Measurements from ENCODE around the gene AMOTL1. TPM values are rescaled to one million over a fixed set of nuclear protein-coding genes. Genes with fewer than 3 reads are reported as not detected.

Gene AMOTL1
- total RNA-seq, 2 donors from 2014 or later, result 56.7 to 59.5 TPM

DNA sequence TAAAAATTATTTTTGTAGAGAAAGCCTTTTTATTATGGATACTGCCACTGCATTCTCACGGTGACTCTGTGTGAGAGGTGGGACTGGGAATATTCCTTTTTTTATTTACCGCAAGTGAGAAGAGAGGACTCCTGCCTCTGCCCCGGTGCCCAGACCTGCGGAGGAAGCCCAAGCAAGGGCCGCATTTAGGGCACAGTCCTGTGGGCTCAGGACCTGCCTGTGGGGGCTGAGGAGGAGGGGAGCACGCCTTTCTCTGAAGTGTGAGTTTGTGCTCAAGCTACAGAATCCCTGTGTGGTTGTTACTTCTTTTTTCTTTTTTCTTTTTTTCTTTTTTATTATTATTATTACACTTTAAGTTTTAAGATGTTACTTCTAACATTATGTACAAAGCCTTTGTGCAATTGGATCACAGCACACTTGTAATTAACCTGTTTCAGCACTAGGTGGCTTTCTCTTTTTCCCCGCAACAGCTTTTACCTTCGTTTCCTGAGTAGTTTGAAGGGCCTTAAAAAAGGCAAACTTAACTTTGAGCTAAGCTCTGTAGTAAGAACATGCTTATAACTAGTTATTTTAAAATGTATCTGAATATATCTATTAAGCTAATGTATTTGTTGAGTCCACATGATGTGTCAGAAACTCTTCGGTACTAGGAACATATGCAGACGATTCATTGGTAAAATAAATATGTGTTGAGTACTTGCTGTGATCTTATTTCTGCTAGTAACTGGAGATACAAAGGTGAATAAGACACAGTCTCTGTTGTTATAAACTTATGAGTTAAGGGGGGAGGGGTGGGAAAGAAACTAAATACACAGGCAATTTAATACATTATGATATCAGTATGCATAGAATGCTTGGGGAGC is 18.3 kb downstream of the AMOTL1 start:
- no peak overlapping the region for H3K27ac ChIP-seq
- peaks cover 0 to 93% of the 10 kb centered on the region in 2 donors for H3K4me1 ChIP-seq
- DNase-seq (ENCODE audit: low spot score), result no peak
- H3K27me3 ChIP-seq, result no peaks in the 10 kb centered on the region
- H3K9me3 ChIP-seq, result no peaks in the 10 kb centered on the region
- H3K36me3 ChIP-seq, result no peaks in the 10 kb centered on the region
- no peak overlapping the region for H3K4me3 ChIP-seq
- TF ChIP-seq, protein P1, sequence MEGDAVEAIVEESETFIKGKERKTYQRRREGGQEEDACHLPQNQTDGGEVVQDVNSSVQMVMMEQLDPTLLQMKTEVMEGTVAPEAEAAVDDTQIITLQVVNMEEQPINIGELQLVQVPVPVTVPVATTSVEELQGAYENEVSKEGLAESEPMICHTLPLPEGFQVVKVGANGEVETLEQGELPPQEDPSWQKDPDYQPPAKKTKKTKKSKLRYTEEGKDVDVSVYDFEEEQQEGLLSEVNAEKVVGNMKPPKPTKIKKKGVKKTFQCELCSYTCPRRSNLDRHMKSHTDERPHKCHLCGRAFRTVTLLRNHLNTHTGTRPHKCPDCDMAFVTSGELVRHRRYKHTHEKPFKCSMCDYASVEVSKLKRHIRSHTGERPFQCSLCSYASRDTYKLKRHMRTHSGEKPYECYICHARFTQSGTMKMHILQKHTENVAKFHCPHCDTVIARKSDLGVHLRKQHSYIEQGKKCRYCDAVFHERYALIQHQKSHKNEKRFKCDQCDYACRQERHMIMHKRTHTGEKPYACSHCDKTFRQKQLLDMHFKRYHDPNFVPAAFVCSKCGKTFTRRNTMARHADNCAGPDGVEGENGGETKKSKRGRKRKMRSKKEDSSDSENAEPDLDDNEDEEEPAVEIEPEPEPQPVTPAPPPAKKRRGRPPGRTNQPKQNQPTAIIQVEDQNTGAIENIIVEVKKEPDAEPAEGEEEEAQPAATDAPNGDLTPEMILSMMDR (IDR thresholded peaks at IDR 0.05), result peak; percentile 67 to 71

DNA sequence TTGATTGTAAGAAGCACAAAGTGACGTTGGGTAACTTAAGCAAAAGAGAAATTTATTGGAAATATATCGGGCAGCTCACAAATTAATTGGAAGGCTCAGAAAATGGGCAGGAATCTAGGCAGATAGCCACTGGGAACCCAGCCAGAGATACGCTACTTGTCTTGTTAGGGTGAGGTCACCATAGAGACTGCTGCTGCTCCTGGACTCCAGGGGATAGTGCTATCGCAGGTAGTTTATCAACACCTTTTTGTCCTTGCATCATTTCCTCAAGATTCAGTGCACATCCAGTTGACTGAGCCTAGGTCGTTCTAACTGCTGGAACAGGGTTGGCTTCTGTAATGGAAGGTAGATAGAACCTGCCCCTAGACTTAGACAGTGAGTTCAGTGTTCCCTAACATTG is 19.6 kb downstream of the AMOTL1 start:
- no peaks in the 10 kb centered on the region for H3K9me3 ChIP-seq
- no peaks in the 10 kb centered on the region for H3K27me3 ChIP-seq
- no peak overlapping the region for H3K4me3 ChIP-seq
- no peaks in the 10 kb centered on the region for H3K36me3 ChIP-seq
- TF ChIP-seq, protein P1 (IDR thresholded peaks at IDR 0.05), result no peak
- H3K4me1 ChIP-seq, result peaks cover 0 to 90% of the 10 kb centered on the region in 2 donors
- H3K27ac ChIP-seq, result no peak overlapping the region
- no peak for DNase-seq (ENCODE audit: low spot score)

DNA sequence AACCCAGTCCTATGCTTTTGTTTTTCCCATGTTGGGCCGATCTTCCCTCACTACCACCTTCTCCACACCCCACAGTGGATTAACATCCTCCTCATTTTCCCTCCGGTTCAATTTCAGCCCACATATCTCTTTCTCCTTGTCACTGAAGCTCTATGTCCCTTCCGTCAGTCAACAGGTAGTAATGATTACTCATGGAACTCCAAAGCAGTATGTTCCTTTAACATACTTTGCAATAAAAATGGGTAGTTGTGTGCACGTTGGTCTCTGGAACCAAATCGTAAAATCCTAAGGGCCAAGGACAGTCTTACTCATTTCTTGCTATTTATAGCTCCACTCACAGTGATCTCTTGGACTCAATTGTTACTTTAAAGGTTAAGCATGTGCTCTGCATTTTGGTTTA is 20.2 kb downstream of the AMOTL1 start:
- Histone ChIP-seq H3K27ac (peak overlapping the region in 1 of 2 donors; percentile 65), H3K4me1 (peaks cover 0 to 90% of the 10 kb centered on the region in 2 donors), H3K4me3 (no peak overlapping the region), H3K27me3 (no peaks in the 10 kb centered on the region), H3K9me3 (no peaks in the 10 kb centered on the region), H3K36me3 (no peaks in the 10 kb centered on the region)
- no peak for DNase-seq (ENCODE audit: low spot score)
- TF ChIP-seq, protein P1 (IDR thresholded peaks at IDR 0.05), result no peak

DNA sequence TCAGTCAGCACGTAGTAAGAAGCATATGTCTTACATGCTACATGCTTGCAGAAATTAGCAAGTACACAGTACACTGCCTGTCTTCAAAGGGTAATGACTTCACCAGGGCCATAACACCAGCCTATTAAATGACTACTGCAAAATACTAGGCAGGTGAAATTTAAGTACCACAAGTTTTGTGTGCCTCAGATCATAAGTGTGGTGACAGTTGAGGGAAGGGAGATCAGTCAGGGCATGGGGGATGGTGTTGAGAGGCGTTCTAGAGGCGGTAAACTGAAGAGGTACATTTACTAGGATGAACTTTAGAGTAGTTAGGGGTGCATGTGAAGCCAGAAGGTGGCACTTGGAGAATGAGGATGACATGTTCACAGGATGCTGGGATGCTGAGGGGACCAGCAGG is 22.0 kb downstream of the AMOTL1 start:
- DNase-seq (ENCODE audit: low spot score), result no peak
- Histone ChIP-seq H3K36me3 (no peaks in the 10 kb centered on the region), H3K27me3 (no peaks in the 10 kb centered on the region), H3K4me1 (peaks cover 0 to 90% of the 10 kb centered on the region in 2 donors), H3K4me3 (no peak overlapping the region), H3K9me3 (no peaks in the 10 kb centered on the region), H3K27ac (peak overlapping the region in 1 of 2 donors; percentile 90)
- TF ChIP-seq, protein P1 (IDR thresholded peaks at IDR 0.05), result no peak

DNA sequence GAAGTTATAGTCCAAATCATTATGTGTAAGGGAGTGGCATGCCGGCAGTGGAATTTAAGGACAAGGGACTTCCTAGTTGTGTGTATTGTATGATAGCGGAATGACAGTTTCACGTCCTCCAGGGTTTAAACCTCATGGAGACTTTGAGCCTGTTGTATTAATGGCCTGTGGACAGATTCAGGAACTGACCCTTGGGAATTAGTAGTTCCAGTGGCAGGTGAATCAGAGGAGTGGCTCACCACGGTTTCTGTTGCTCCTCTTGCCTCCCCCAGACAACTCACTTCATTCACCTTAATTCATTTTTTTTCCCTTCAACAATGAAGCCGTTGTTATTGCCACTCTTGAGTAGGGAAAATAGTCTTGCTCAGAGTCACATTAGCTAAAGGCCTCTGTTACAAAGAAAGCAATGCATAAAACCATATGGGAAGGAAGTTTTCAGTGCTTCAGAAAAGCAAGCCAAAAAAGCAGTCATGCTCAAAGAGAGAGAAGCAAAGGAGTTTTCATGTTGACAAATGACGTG is 22.6 kb downstream of the AMOTL1 start:
- TF ChIP-seq, protein P1 (IDR thresholded peaks at IDR 0.05), result no peak

More for the DNA sequence above, 22.6 kb downstream of the AMOTL1 start:
- Histone ChIP-seq H3K4me3 (no peak overlapping the region), H3K9me3 (no peaks in the 10 kb centered on the region), H3K27me3 (no peaks in the 10 kb centered on the region), H3K27ac (peak overlapping the region in 1 of 2 donors; percentile 90), H3K36me3 (no peaks in the 10 kb centered on the region), H3K4me1 (peaks cover 0 to 89% of the 10 kb centered on the region in 2 donors)
- no peak for DNase-seq (ENCODE audit: low spot score)

Data from right atrium auricular region (tissue), 2 donors.